Left cardiac atrium (tissue), 4 donors: ENCODE results near the gene TXLNG. TPM values are rescaled to one million over a fixed set of nuclear protein-coding genes. Genes with fewer than 3 reads are reported as not detected.
"Not testable (repeated sequence)": the region's sequence is repeated elsewhere in the genome, so short reads cannot be mapped to it uniquely, and the experiment has no call there.

ENCODE experiments used
- ATAC-seq, 2 donors: fragments of 200-7000 bp; cut with Tn5 transposase; one replicate each; pipeline ENCODE4 v1.9.1; 2020; ENCODE audit warnings: mild to moderate bottlenecking in 2 of 2, moderate library complexity in 2 of 2
- DNase-seq: peaks from one replicate; pipeline ENCODE4 v3.0.0-alpha.2; 2020
- intact Hi-C, 2 donors: fragments of 100-400 bp; cut with DNase I; formaldehyde crosslinking; loops; one replicate each; pipeline versions ENCODE4 v1.14.1 to v1.15.1; 2022 to 2023
- long read RNA-seq: library from polyadenylated mRNA; unstranded; transcript quantifications from one replicate; pipeline ENCODE4 v2.0.0, GENCODE V29; 2021
- total RNA-seq, 2 donors: library from RNA; stranded (reverse); fragmentation: NEBNext Ultra II Directional; extraction: Animal tissue kit (Norgen Biotek cat#: 25700); gene quantifications; one replicate each; pipeline ENCODE4 v1.2.1, GENCODE V29; 2021
- donor health status: DM: no; HTN: yes; CAD: no.
- donor health status: DM: no; HTN: yes; CAD: no; lungs with severe emphysema.
- donor health status: DM: yes; HTN: yes; CAD: no.
- donor health status: Dilated cardiomyopathy.

The TXLNG gene
- 1 to 10 TPM; 6.5 to 9.0 TPM for total RNA-seq
- long read RNA-seq, full-length matches to known transcripts = 3 of 8 reads
- long read RNA-seq, partial matches to known transcripts = 2 of 8 reads
- long read RNA-seq, other reads (novel, unspliced or antisense) = 3 of 8 reads

GRCh38 chrX:16786139-16786790 lies at the start of gene TXLNG:
Gene TXLNG (plus strand): TSS chrX:16786466. CDS start chrX:16786488, 22 bp downstream.
- DNase-seq (peak; percentile 99), ATAC-seq (peak; percentile 99)
- intact Hi-C loops = loop anchor here in 1 of 2 donors (5.0 kb wide), 1 partner anchor 64 kb away; no protein-coding TSS in a partner anchor

GRCh38 chrX:16737024-16737423 lies 49.2 kb upstream of the TXLNG start:
- DNase-seq (no peak), ATAC-seq (no peak)
- intact Hi-C loops = no loop called here

- no peak for DNase-seq
- ATAC-seq = no peak
- intact Hi-C loops = no loop called here
Observed at GRCh38 chrX:16739574-16739973, 46.7 kb upstream of the TXLNG start.

DNA sequence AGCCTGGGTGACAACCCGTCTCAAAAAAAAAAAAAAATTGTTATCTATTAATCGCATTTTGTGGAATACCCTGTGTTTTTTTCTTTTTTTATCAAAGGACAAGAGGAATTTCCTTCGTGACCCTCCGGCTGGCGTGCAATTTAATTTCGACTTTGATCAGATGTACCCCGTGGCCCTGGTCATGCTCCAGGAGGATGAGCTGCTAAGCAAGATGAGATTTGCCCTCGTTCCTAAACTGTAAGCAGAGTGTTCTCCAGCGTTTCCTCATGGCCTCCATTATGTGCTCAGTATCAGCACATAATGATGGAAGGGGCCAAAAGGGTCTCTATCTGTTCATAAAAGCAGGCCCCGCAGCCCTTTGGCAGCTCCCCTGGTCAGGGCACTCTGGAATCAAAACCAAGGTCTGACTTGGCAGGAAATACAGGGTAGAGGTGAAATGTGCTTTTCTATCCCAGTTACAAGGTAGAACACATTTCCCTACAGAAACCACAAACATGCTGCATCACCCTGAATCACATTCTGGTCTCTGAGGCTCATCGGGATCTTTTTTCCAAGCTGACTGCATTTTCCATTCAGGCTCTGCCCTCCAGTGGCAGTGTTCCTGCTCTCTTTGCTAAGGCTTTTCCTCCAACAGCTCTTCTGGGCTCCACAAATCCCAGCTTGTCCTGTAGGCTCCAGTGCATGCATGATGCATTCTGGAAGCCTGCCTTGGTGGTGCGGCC lies 42.5 kb upstream of the TXLNG start:
- DNase-seq (no peak), ATAC-seq (no peak)
- intact Hi-C loops = no loop called here

- no peak for ATAC-seq
- intact Hi-C loops = no loop called here
Observed at GRCh38 chrX:16745102-16745501, 41.2 kb upstream of the TXLNG start.

DNA sequence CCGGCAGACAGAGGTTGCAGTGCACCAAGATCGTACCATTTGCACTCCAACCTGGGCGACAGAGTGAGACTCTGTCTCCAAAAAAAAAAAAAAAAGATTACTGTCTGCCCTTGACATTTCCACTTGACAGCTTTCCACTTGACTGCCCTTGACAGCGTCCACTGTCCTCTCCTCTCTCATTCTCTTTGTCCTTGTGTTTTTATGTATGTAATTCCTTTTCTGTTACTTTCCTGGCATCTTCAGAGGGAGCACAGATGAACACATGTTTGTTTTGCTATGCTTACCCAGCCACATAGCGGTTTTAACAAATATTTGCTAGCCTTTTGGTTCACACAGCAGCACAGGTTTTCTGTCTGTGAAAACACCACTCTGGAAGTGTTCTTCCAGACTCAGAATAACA lies 40.6 kb upstream of the TXLNG start:
- ATAC-seq (no peak), DNase-seq (no peak)
- intact Hi-C loops = no loop called here

More at GRCh38 chrX:16745102-16745501, 41.2 kb upstream of the TXLNG start:
- DNase-seq = no peak

GRCh38 chrX:16748425-16748824 lies 37.8 kb upstream of the TXLNG start:
- intact Hi-C loops = no loop called here
- no peak for ATAC-seq
- DNase-seq = no peak

DNA sequence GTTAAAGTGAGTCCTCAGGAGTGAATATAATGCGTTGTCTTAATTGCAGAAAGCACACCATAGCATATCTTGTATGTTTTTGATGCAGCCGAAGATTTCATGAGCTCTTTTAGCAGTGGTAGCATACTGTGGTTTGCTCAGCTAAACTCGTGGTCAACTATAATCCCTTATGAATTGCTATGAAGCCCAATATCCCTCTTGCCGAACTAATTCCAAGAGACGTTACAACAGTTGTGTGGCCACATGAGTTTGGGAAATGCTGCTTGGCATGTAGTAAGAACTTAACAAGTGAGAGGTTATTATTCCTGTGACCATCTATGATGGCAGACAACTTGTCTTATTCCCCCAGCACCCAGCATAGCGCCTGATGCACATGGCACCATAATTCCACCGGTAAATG lies 36.1 kb upstream of the TXLNG start:
- intact Hi-C loops = no loop called here
- DNase-seq (no peak), ATAC-seq (peak in 1 of 2 donors; percentile 12)

DNA sequence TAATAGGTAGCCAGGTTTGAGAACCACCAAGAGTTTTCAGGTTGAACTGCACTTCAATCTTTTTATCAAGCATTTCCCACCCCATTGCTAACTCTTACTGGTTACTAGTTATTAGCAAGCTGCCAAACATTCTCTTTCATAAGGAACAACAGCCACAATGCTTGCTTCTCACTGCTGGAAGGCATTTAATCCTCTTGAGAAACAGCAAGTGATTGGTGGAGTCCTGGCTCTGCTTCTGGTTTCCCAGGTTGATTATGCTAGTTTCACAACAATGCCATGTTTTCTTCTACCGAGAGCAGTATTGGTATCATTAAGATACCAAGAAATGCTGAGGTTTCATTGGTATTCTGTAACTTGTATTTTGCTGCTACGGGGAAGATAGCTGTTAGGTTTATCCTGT lies 32.2 kb upstream of the TXLNG start:
- intact Hi-C loops = no loop called here
- DNase-seq (no peak), ATAC-seq (no peak)

GRCh38 chrX:16756724-16757123 lies 29.5 kb upstream of the TXLNG start:
- intact Hi-C loops = no loop called here
- DNase-seq (no peak), ATAC-seq (no peak)

DNA sequence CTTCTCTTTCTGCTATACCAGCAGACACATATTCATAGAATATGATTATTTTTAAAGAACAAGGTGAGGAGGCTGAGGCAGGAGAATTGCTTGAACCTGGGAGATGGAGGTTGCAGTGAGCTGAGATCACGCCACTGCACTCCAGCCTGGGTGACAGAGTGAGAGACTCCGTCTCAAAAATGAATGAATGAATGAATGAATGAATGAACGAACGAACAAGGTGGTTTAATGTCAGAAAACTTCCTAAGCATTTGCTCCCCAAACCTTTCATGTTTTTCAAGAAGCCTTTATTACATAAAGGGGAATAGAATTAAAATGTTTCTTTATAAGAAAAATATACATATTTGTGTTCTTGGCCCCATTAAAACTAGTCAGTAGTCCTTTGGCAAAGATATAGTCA lies 24.8 kb upstream of the TXLNG start:
- intact Hi-C loops, ATAC-seq, DNase-seq: not testable (repeated sequence)

- DNase-seq = no peak
- no peak for ATAC-seq
- intact Hi-C loops = no loop called here
Observed at GRCh38 chrX:16762579-16762978, 23.7 kb upstream of the TXLNG start.

DNA sequence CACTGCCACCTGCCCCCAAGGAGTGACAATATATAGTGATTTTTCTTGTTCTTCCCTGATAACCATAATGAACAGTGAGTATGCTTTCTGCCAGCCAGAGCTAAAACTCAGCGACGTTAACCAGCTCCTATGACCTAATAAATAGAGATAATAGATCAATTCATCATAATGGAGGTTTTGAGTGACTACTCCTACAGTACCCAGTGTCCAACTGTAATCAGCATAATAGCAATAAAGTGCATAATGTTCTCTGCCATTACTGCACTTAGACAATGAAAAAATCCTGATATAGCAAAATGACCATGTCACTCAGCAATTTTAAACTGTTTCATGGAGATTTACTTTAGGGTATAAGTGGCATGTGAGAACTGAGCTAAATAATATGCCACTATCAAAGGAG lies 20.7 kb upstream of the TXLNG start:
- intact Hi-C loops = no loop called here
- ATAC-seq (no peak), DNase-seq (no peak)

DNA sequence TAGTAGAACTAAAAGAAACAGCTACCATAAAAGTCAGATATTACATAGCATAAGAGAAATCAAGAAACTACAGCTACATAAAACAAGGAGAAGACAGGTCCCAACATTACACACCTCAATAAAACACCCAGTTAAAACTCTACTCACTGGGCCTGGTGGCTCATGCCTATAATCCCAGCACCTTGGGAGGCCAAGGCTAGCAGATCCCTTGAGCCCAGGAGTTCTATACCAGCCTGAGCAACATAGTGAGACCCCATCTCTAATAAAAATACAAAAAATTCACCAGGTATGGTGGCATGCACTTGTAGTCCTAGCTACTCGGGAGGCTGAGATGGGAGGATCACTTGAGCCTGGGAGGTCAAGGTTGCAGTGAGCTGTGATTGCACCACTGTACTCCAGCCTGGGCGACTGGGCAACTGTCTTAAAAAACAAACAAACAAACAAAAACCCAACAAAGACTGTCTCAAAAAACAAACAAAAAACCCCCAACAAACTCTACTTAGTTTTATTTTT lies 15.2 kb upstream of the TXLNG start:
- DNase-seq (no peak), ATAC-seq (no peak)
- intact Hi-C loops = no loop called here

- intact Hi-C loops = no loop called here
- ATAC-seq = no peak
- DNase-seq = no peak
Observed at GRCh38 chrX:16771483-16772398, 14.5 kb upstream of the TXLNG start.

DNA sequence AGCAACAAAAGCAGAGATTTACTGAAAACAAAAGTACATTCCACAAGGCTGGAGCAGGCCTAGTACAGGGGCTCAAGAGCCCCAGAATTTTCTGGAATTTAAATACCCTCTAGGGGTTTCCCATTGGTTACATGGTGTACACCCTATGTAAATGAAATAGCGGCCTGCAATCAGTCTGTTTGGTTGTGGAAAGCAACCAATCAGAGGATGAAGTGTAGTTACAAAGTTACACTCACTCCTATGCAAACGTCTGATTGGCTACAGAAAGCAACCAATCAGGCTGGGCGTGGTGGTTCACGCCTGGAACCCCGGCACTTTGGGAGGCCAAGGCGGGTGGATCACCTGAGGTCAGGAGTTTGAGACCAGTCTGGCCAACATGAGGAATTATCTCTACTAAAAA lies 13.8 kb upstream of the TXLNG start:
- no peak for ATAC-seq
- DNase-seq = no peak
- intact Hi-C loops = no loop called here

DNA sequence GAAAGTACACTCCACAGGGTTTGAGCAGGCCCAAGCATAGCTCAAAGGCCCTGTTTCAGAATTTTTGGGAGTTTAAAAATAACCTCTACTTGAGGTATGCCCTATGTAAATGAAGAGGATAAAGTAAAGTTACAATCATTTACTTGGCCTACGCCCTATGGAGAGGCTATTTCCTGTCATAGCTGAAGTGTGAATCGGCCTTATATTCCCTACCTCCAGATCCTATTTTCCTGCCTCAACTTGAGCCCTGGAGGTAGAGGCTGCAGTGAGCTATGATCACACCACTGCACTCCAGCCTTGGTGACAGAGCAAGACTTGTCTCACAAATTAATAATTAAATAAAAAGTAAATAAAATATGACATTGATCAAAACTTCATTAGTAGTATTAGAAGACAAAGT lies 11.5 kb upstream of the TXLNG start:
- intact Hi-C loops = no loop called here
- no peak for DNase-seq
- ATAC-seq = no peak

GRCh38 chrX:16778545-16778944 lies 7.7 kb upstream of the TXLNG start:
- DNase-seq (no peak), ATAC-seq (no peak)
- intact Hi-C loops = no loop called here

GRCh38 chrX:16778993-16779392 lies 7.3 kb upstream of the TXLNG start:
- no peak for ATAC-seq
- intact Hi-C loops = no loop called here
- DNase-seq = no peak
